ENCODE data around the gene CRELD2.

CRELD2 gene

DNA sequence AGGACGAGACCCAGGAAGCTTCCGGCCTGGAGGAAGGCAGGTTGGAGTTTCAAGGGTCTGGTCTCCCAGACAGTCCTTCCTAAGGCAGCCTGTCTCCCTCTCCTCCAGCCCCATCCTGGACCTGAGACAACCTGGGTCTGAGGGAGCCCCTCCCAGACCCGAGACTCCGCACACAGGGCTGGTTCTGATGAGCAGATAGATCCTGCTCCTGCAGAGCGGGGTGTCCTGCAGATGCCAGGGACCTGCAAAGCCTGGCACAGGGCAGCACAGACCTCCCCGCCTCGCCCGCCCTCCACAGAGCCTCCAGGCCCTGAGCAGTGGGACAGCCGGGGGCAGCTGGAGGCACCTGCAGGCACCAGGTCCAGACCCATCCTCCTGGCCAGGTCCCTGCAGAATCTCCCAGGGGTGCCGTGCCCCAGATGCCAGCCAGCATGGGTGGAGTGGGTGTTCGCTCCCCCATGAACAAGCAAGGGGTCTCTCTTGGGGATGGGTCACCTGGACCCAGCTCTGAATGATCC lies 49.9 kb downstream of the CRELD2 start:
- ATAC-seq (no peak), DNase-seq (peak; percentile 29)

DNA sequence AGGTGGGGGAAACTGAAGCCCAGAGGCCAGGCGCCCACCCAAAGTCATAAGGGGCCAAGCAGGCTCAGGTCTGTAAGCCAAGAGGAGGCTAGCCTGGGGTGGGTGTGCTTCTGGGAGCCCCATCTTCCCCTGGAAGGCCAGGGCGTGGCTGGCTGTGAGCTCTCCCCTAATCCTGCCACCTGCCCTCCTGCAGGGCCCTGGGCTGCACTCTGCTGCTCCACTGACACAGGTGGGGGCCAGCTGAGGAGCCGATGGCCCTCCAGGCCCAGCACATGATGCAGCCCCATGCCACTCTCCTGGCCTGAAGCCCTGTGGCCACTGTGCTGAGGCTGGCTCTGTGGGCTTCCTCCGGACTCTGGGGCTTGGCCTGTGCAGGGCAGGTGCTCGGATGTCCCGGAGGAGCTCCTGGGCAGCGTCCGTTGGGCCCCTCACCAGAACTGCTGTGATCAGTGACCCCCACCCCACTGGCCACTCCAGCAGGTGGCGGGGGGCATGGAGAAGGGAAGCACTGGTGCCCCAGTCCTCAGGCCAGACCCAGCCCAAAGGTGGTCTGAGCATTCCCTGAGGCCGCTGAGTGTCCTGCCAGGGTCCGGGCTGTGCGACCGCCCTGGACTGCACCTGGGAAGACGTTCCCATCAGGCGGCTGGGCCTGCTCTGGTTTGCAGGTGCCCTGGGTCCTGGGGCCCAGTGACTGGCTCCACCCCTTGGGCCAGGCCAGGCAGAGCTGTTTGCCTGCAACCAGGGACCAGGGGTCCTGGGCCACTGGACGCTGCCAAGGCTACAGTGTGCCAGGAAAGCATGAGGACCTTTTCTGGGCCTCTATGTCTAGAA lies 50.6 kb downstream of the CRELD2 start:
- no peak for ATAC-seq
- DNase-seq, result peak; percentile 18

DNA sequence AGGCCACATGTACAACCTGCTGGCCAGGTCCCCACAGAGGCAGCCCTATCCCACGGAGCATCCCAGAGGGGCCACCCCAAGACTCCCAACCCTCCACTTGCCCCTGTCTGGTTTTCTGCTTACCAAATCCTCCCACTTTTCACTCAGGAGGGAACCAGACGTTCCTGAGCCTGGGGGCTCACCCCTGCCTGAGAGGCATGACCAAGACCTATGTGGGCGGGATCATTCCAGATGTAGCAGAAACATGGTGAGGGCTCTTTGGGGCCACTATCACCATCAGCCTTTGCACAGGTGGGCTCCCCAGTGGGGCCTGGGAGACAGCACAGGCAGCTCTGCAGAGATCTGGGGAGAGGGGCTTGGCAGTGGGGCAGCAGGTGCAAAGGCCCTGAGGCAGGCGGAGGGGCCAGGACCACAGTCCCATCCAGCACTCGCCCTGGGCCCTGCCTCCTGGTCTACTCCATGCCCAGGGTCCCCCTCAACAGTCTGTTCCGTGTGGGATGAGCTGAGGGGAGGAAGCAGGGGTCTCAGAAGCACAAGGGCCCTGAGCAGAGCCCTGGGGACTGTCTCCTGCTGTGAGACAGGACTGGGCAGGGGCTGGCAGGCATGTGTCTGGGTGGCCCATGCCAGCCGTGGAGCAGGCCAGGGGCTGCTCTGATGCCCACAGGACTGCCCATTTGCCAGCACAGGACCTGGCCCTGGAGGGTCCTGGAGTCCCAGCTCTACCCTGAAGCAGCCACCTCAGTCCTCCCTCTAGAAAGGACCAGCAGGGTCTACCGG lies 51.5 kb downstream of the CRELD2 start:
- DNase-seq, result peak; percentile 17
- no peak for ATAC-seq

DNA sequence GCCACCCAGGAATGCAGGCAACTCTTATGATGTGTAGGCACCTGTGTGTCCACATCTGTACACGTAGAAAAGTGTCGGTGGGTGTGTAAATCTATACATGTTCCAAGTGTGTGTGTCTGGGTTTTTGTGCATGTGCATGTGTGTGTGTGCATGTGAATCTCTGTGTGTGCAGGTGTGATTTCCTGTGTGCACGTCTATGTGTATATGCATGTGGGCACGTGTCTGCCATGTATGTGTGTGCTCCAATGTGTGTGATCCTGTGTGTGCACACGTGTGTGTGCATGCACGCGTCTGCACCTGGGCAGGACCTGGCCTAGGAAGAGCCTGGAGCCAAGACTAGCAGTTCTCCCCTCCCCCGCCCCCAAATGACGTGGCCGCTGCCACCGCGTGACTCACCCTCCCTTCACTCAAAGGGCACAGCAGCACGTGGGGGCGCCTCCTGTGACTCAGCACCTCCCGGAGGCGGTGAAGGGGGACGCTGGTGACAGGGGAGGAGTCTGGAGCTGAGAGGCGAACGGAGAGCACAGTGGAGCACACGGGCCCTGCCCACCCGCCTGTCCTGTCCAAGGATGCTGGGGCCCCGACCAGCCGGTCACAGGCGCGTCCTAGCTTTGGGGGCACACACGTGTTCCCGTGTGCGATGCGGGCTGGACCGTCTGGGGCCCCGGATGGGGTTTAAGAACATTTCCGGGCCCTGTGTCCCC lies 52.2 kb downstream of the CRELD2 start:
- ATAC-seq, result peak; percentile 86
- DNase-seq, result peak; percentile 97

DNA sequence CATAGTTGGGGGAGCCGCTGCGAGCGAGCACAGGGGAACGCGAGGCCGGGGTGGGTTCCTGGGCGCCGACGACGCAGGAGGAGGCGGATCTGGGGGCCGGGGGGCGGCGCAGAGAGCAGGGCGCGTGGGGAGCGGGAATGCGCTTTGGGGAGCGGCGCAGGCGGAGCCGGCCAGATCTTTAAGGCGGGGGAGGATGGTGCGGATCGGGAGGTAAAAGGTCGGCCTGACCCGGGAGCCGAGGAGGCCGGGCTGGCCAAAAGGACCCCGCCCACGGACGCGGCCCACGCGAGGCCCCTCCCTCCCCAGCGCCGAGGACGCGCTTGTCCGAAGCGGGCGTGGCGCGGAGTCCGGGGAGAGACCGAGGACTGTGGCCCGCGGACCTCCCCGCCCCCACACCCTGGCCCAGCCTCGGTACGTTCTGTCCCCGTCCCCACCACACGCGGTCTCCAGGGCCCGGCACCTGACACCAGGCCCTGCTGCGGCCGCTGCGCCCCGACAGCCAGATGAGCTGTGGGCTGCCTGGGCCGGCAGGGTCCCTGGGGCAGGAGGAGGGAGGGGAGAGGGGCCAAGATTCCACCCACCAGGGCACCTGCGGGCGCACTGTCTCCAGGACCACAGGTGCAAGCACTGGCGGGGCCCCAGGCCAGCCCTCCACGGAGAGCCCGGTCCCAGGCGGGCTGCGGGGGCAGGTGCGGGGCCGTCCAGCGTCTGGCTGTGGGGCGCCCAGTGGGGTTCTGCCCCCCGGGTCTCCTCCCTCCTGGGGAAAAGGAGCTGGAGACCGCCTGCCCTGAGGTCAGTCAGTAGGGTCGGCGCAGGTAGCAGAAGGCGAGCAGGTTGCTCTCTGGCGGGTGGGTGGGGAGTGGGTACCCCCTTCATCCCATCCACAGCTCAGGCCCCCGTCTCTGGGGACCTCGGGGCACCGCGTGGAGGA lies 53.1 kb downstream of the CRELD2 start:
- ATAC-seq, result peak; percentile 0
- DNase-seq, result peak; percentile 86

DNA sequence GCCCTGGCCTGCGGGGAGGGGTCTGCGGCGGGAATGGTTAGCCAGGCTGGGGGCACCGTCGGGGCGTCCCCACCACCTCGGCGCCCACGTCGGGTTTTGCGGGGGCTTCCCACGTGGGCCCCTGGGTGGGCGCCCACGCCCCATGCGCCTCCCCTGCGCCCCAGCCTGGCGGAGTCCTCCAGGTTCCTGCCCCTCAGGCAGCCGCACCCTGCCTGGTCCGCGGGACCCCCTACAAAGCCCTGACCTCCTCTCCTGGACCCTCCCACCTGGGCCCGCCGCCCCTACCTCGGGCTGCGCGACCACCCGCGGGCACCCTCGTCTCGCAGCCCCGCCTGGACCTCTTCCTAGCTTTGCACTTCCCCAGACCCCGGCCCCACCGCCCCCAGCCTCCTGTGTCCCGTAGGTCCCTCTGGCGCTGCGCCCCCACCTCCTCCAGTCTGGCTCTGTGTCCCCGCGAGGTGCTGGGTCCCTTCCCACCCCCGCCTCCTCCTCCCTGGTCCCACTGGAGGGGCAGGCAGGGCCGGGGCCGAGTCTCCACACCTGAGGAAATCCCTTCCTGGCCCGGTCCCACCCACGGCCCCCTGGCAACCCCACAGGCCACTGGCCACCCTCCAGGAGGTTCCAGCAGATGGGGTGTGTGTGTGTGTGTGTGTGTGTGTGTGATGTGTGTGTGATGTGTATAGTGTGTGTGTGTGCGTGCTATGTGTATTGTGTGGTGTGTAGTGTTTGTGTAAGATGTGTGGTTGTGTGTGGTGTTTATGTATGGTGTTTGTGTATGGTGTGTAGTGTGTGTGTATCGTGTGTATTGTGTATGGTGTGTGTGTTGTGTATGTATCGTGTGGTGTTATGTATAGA lies 54.0 kb downstream of the CRELD2 start:
- DNase-seq, result peak; percentile 38
- ATAC-seq, result no peak

DNA sequence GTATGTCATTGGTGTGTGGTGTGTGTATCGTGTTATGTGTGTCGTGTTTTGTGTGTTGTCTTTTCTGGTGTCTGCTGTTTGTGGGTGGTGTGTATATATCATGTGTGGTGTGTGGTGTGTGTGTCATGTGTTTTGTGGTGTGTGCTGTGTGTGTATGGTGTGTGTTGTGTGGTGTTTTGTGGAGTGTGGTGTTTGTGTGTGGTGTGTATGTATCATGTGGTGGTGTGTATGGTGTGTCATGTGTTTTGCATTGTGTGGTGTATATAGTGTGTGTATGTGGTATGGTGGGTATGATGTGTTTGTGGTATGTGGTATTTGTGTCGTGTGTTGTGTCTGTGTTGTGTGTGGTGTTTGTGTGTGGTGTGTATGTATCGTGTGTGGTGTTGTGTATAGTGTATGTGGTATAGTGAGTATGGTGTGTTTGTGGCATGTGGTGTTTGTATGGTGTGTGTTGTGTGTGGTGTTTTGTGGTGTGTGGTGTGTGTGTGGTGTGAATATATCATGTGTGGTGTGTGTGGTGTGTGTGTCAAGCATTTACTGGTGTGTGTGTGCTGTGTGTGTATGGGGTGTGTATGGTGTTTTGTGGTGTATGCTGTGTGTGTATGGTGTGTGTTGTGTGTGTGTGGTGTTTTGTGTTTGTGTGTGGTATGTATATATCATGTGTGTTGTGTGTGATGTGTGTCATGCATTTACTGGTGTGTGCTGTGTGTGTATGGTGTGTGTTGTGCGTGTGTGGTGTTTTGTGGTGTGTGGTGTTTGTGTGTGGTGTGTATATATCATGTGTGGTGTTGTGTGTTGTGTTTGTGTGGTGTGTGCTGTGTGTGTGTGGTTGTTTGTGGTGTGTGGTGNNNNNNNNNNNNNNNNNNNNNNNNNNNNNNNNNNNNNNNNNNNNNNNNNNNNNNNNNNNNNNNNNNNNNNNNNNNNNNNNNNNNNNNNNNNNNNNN lies 54.9 kb downstream of the CRELD2 start:
- no peak for ATAC-seq
- peak; percentile 2 for DNase-seq

DNA sequence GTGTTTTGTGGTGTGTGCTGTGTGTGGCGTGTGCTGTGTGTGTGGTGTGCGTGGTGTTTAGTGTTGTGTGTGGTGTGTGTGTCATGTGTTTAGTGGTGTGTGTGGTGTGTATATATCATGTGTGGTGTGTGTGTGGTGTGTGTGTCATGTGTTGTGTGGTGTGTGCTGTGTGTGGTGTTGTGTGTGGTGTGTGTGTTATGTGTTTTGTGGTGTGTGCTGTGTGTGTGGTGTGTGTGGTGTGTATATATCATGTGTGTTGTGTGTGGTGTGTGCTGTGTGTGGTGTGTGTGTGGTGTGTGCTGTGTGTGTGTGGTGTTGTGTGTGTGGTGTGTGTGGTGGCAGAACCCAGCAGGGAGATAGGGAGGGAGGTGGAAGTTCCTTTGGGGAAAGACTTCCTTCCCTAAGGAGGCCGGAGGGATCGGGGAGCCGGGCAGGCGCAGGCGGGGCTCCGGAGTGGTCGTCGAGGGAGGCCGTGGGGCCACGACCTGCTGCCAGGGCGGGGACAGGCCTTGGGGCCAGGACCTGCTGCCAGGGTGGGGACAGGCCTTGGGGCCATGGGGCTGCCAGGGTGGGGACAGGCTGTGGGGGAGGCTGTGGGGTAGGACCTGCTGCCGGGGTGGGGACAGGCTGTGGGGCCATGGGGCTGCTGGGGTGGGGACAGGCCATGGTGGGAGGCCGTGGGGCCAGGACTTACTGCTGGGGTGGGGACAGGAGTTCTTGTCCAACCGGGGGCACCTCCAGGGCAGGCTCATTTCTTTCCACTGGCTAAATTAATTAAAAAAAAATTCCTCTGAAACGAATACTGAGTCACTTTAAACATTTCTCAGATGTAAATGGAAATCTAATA lies 57.3 kb downstream of the CRELD2 start:
- ATAC-seq (peak; percentile 69), DNase-seq (peak; percentile 77)

DNA sequence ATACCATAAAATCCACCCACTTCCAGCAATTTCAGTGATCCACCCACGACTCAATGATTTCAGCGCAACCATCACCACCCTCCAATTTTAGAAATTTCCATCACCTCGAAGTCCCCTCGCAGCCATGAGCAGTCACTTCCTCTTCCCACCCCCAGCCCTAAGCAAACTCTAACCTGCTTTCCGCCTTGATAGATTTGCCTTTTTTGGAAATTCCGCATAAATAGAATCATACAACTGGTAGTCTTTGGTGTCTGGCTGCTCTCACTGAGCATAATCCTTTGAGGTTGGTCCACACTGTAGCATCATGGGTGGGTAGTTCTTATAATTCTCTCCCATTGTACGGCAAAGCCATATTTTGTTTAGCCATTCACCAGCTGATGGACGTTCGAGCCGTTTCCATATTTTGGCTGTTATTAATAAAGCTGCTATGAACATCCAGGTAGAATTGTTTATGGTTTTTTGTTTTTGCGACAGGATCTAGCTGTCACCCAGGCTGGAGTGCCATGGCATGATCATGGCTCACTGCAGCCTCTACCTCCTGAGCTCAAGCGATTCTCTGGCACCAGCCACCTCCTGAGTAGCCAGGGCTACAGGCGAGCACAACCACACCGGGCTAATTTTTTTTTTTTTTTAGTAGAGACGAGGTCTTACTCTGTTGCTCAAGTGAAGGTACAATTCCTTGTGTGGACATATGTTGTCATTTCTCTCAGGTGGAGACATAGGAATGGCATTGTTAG lies 58.2 kb downstream of the CRELD2 start:
- peak; percentile 65 for ATAC-seq
- peak; percentile 63 for DNase-seq
